Measurements from ENCODE around the gene DDHD1.
A peak's percentile ranks its signal among the peaks of the same experiment; 100 is the strongest.
"Not testable (repeated sequence)": the region's sequence is repeated elsewhere in the genome, so short reads cannot be mapped to it uniquely, and the experiment has no call there.

The DDHD1 gene

GRCh38 chr14:53117479-53117878, 35.6 kb downstream of the DDHD1 start:
- intact Hi-C loops (cut with DNase I); DNase-seq: not testable (repeated sequence)

- intact Hi-C loops (cut with DNase I): no loop called here
- DNase-seq: no peak
Measured at GRCh38 chr14:53113989-53114388, 39.1 kb downstream of the DDHD1 start.

GRCh38 chr14:53110096-53110495, 43.0 kb downstream of the DDHD1 start:
- DNase-seq: no peak
- intact Hi-C loops (cut with DNase I): no loop called here

GRCh38 chr14:53109105-53110041, 43.8 kb downstream of the DDHD1 start:
- peak in 2 of 42 donors; percentile 2 to 11 for DNase-seq
- intact Hi-C loops (cut with DNase I): no loop called here

DNA sequence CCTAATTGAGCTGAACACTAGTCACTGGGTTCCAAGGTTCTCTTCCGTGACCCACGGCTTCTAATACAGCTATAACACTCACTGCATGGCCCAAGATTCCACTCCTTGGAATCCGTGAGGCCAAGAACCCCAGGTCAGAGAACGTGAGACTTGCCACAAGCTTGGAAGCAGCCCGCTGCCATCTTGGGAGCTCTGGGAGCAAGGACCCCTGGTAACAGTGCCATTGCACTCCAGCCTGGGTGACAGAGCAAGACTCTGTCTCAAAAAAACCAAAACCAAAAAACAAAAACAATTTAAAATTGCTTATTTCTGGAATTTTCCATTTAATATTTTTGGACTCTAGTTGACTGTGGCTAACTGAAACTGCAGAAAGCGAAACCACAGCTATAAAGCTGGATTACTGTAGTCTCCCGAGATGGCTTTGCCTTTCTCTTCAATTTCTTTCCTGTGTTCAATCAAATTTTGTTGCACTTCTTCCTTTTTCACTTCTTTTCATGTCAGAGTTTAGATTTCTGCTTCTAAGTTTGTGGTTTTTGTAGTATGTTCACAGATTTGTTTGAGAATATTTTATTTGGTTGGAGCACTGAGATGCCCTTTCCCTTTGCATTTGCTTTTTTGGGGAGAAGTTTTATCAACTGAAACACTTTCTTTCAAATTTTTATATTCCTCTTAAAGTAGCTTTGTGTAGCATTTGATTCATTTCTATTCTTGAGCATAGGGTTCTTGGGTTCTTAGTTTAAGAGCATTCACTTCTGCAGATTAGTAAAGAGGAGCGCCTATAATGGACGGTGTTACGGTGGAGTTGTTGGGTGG, 44.6 kb downstream of the DDHD1 start:
- intact Hi-C loops (cut with DNase I): no loop called here
- DNase-seq: no peak

GRCh38 chr14:53106768-53107167, 46.4 kb downstream of the DDHD1 start:
- no peak for DNase-seq
- intact Hi-C loops (cut with DNase I): no loop called here

DNA sequence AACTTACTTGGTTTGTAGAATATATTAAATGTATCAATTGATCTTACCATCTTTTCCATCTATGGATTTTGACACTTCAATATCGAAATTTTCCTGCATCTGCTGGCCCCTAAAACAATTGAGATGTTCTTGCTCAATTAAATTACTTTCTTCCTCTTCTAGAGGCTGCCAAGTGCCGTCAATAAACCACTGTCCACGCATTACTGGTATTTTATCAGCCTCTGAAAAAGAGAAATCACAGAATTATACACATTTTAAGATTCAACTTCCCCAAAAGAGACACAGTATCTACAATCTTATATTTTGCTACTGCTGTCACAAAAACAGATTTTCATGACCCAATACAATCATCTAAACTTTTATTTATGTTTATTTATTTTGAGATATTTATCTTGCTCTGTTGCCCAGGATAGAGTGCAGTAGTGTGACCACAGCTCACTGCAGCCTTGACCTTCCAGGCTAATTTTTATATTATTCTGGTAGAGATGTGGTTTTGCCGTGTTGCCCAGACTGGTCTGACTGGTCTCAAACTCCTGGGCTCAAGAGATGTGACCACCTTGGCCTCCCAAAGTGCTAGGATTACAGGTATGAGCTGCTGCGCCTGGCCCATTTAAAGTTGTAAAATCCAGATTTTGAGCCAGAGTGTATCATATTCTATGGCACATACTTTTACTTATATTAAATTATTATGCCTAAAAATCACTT, 49.3 kb downstream of the DDHD1 start:
- intact Hi-C loops (cut with DNase I): no loop called here
- DNase-seq: no peak

GRCh38 chr14:53093206-53093605, 59.9 kb downstream of the DDHD1 start:
- DNase-seq: no peak
- intact Hi-C loops (cut with DNase I): no loop called here

GRCh38 chr14:53090853-53091252, 62.3 kb downstream of the DDHD1 start:
- intact Hi-C loops (cut with DNase I): no loop called here
- DNase-seq: no peak

- intact Hi-C loops (cut with DNase I); DNase-seq: not testable (repeated sequence)
Measured at GRCh38 chr14:53084954-53085353, 68.2 kb downstream of the DDHD1 start.

- intact Hi-C loops (cut with DNase I): no loop called here
- no peak for DNase-seq
Measured at GRCh38 chr14:53064475-53064874, 88.6 kb downstream of the DDHD1 start.

- intact Hi-C loops (cut with DNase I): no loop called here
- DNase-seq: no peak
Measured at GRCh38 chr14:53062856-53063255, 90.3 kb downstream of the DDHD1 start.

DNA sequence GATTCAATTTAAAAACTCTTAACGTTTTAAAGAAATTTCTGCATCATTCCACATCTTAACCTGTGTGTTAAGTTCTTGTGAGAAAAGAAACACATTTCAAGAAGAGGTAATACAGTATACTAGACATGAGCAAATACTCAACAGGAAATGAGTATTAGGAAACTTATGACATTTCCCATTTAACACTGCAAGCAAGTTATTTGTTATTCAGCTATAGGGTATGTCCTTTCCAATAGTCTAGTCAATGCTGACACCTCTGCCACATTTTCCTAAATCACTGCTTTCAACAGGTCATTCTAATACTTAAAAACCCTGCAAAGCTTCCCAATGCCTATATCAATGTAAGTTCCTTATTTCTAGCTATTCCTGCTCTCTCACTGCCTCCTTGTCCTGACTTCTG, 93.1 kb downstream of the DDHD1 start:
- intact Hi-C loops (cut with DNase I): no loop called here
- no peak for DNase-seq

- peak in 1 of 42 donors; percentile 36 for DNase-seq
- intact Hi-C loops (cut with DNase I): loop anchor here (10.0 kb wide), 1 partner anchor 230 kb away; no protein-coding TSS in a partner anchor
Measured at GRCh38 chr14:53055003-53055402, 98.1 kb downstream of the DDHD1 start.

DNA sequence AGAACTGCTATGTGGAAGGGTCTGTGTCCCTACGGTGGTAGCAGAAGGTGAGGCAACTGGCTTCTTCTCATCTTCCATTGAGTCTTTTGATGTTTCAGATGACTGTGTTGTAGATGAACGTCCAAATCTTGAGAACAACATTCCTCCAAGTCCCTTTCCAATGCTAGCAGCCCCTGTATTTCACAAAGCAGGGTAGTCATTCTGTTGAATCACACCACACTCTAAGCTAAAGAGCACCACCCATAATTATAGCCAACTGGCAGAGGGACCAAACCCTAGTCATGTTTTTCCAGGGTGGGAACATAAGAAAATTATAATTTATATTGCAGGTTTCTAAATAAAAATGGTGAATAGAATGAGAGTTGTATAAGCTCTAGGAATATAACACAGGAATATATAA, 98.7 kb downstream of the DDHD1 start:
- DNase-seq: no peak
- intact Hi-C loops (cut with DNase I): loop anchor here (10.0 kb wide), 1 partner anchor 230 kb away; no protein-coding TSS in a partner anchor

- no peak for DNase-seq
- intact Hi-C loops (cut with DNase I): no loop called here
Measured at GRCh38 chr14:53048631-53049030, 104.5 kb downstream of the DDHD1 start.

GRCh38 chr14:53047307-53048069, 105.6 kb downstream of the DDHD1 start:
- intact Hi-C loops (cut with DNase I): no loop called here
- DNase-seq: no peak

GRCh38 chr14:53044486-53044885, 108.6 kb downstream of the DDHD1 start:
- no peak for DNase-seq
- intact Hi-C loops (cut with DNase I): no loop called here
